Spleen (tissue), 7 donors: ENCODE results near the gene TMEM128.

Experiments
- CTCF ChIP-seq, 11 experiments: fragments of 200-600 bp in 7 of 11; fragments of 450-650 bp in 4 of 11; sonication (generic) in 4 of 11; IDR thresholded peaks in 8 of 11; conservative IDR thresholded peaks in 3 of 11; 1 replicate in 7 of 11; 2 replicates in 4 of 11; pipeline versions ENCODE4 v1.4.0 to v1.8.0; 2016 to 2021; ENCODE audit warnings: antibody characterized with exemption in 11 of 11, inconsistent platforms in 4 of 11, mild to moderate bottlenecking in 1 of 11
- POLR2A ChIP-seq, 3 donors: fragments of 450-650 bp; IDR thresholded peaks; one replicate each; pipeline ENCODE4 v1.5.1; 2017; ENCODE audit warnings: antibody characterized with exemption in 3 of 3, mild to moderate bottlenecking in 1 of 3
- POLR2AphosphoS5 ChIP-seq, 3 donors: sonication (generic); formaldehyde crosslinking; IDR thresholded peaks; one replicate each; pipeline ENCODE4 v1.5.1; 2017; ENCODE audit warnings: antibody characterized with exemption in 3 of 3
- donor health status: DM: no; HTN: no; CAD: no; lungs with moderate emphysema.
- donor health status: DM: no; HTN: no; CAD: no.
- donor health status: DM: no; HTN: no; CAD: no.

GRCh38 chr4:4204401-4204745 lies 43.6 kb downstream of the TMEM128 start:
- TF ChIP-seq POLR2AphosphoS5 (IDR thresholded peaks at IDR 0.05) (no peak), CTCF (IDR thresholded peaks at IDR 0.05 in 8 of 11, conservative IDR thresholded peaks at IDR 0.05 in 3 of 11) (no peak), POLR2A (IDR thresholded peaks at IDR 0.05) (no peak)
